WERI-Rb-1 (cell line): ENCODE results near the gene GRIK3.
A peak's percentile ranks its signal among the peaks of the same experiment; 100 is the strongest.

Source experiments
- DNase-seq: peaks from one replicate; pipeline ENCODE4 v3.0.0-alpha.2; 2020
- H3K27ac ChIP-seq: fragments of 250-450 bp; sonication (Bioruptor Pico); 2 replicates; pipeline ENCODE4 v1.5.1; 2020; ENCODE audit warnings: mild to moderate bottlenecking, moderate library complexity
- H3K27me3 ChIP-seq: fragments of 250-450 bp; sonication (Bioruptor Pico); 2 replicates; pipeline ENCODE4 v1.5.1; 2021; ENCODE audit warnings: mild to moderate bottlenecking, low read depth, moderate library complexity; ENCODE audit not compliant: insufficient read depth, severe bottlenecking
- H3K36me3 ChIP-seq: fragments of 250-450 bp; sonication (Bioruptor Pico); 2 replicates; pipeline ENCODE4 v1.5.1; 2020; ENCODE audit warnings: mild to moderate bottlenecking, moderate library complexity
- H3K4me3 ChIP-seq: 2 replicates; pipeline ENCODE4 v1.5.1; 2011; ENCODE audit warnings: low read depth, mild to moderate bottlenecking, control low read depth, low read length
- H3K9me3 ChIP-seq: fragments of 250-450 bp; sonication (Bioruptor Pico); 2 replicates; pipeline ENCODE4 v1.5.1; 2021; ENCODE audit warnings: mild to moderate bottlenecking, moderate library complexity; ENCODE audit not compliant: severe bottlenecking
- TF ChIP-seq, protein P1 (sequence below): IDR thresholded peaks from 2 replicates; pipeline ENCODE4 v1.5.1; 2011; ENCODE audit warnings: low read depth, mild to moderate bottlenecking, control low read depth, inconsistent platforms, low read length

Gene GRIK3

DNA sequence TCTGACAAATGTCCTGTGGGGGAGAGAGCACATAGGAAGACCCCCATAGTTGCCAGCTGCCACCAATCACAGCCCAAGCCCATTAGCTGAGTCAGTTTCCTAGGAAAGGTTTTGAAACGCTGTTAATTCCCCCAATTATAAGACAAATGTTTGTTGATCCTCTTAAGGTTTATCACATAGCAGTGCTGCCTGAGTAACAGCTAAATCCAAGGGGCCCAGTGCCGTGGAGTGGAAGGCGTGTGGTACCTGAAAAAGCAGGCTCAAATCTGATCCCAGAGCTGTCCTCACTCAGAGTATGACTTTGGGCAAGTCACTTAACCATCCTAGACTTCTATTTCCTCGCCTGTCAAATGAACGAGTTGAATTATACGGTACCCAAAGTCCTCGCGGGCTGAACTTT is 69.5 kb downstream of the GRIK3 start:
- peak; percentile 69 for DNase-seq
- H3K27me3 ChIP-seq = no peaks in the 10 kb centered on the region
- no peak overlapping the region for H3K4me3 ChIP-seq
- peaks cover 13% of the 10 kb centered on the region for H3K36me3 ChIP-seq
- H3K27ac ChIP-seq = peak overlapping the region; percentile 44
- H3K9me3 ChIP-seq = no peaks in the 10 kb centered on the region
- TF ChIP-seq, protein P1, sequence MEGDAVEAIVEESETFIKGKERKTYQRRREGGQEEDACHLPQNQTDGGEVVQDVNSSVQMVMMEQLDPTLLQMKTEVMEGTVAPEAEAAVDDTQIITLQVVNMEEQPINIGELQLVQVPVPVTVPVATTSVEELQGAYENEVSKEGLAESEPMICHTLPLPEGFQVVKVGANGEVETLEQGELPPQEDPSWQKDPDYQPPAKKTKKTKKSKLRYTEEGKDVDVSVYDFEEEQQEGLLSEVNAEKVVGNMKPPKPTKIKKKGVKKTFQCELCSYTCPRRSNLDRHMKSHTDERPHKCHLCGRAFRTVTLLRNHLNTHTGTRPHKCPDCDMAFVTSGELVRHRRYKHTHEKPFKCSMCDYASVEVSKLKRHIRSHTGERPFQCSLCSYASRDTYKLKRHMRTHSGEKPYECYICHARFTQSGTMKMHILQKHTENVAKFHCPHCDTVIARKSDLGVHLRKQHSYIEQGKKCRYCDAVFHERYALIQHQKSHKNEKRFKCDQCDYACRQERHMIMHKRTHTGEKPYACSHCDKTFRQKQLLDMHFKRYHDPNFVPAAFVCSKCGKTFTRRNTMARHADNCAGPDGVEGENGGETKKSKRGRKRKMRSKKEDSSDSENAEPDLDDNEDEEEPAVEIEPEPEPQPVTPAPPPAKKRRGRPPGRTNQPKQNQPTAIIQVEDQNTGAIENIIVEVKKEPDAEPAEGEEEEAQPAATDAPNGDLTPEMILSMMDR = no peak

DNA sequence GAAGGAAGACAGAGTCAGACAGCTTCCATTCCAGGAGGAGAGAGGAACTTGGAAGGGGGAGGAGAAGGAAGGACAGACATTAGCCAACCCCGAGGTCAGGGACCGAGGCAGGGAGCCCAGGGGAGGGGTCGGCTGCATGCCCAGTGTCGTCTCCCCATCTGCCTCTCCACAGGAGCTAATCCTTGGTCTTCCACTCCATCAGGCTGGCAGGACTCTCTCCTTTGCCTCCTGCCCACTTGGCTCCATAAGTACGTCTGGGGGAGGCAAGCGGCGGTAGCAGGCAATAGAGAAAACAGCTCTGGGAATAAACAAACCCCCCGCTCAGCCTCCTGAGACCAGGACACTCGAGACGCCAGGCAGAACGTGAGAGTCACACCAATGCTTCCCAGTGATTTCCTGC is 71.3 kb downstream of the GRIK3 start:
- TF ChIP-seq, protein P1 = no peak
- Histone ChIP-seq H3K27me3 (no peaks in the 10 kb centered on the region), H3K27ac (no peak overlapping the region), H3K9me3 (no peaks in the 10 kb centered on the region), H3K4me3 (no peak overlapping the region), H3K36me3 (peaks cover 13% of the 10 kb centered on the region)
- peak; percentile 67 for DNase-seq

- no peaks in the 10 kb centered on the region for H3K9me3 ChIP-seq
These were observed 73.2 kb downstream of the GRIK3 start for GRCh38 chr1:36961062-36961615.

DNA sequence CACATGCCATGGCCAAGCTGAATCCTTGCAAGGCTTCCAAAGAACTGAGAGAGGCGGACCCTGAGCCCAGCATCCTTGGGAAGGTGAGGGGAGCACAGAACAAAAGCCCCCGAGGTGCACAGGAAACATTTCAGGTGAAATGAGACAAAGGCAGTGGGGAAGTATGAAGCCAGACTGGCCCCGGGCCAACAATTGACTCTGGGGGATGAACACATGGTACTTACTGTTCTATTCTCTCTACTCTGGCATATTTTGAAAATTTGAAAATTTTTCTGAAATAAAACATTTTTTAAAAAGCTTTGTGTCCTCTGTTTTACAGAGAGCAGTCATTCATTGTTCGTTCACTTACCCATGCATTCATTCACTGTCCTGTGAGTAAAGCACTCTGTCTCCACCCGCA is 77.7 kb downstream of the GRIK3 start:
- no peak overlapping the region for H3K27ac ChIP-seq
- peaks cover 23% of the 10 kb centered on the region for H3K36me3 ChIP-seq
- TF ChIP-seq, protein P1 = no peak
- no peaks in the 10 kb centered on the region for H3K27me3 ChIP-seq
- H3K4me3 ChIP-seq = no peak overlapping the region
- no peak for DNase-seq
- H3K9me3 ChIP-seq = no peaks in the 10 kb centered on the region

More at GRCh38 chr1:36961062-36961615, 73.2 kb downstream of the GRIK3 start:
- TF ChIP-seq, protein P1 = no peak
- H3K4me3 ChIP-seq = no peak overlapping the region
- H3K27ac ChIP-seq = no peak overlapping the region
- no peak for DNase-seq
- peaks cover 13% of the 10 kb centered on the region for H3K36me3 ChIP-seq
- no peaks in the 10 kb centered on the region for H3K27me3 ChIP-seq

DNA sequence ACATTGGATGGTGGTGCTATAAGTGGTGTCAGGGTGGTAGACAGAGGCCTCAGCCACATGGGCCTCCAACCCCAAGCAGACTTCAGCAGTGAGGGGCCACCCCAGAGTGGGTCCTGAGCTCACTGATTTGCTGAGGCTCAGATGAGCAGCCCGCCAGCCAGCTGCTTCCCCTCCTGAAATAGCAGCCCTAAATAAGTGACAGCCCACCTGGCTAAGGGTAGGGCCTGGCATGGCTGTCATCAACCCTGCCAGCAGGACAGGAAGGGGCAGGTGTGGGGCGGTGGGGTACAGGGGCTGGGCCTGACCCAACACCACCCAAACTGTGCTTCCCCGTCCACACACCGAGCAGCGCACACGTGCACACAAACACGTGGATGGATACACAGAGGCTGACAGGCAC is 79.3 kb downstream of the GRIK3 start:
- H3K27ac ChIP-seq = no peak overlapping the region
- DNase-seq = no peak

More for the DNA sequence above, 79.3 kb downstream of the GRIK3 start:
- Histone ChIP-seq H3K9me3 (no peaks in the 10 kb centered on the region), H3K27me3 (no peaks in the 10 kb centered on the region), H3K36me3 (peaks cover 22% of the 10 kb centered on the region), H3K4me3 (no peak overlapping the region)
- TF ChIP-seq, protein P1 = no peak
